Measurements from ENCODE around the gene CACNA2D2. TPM values are rescaled to one million over a fixed set of nuclear protein-coding genes. Genes with fewer than 3 reads are reported as not detected.

Gene CACNA2D2
- total RNA-seq, 1 experiment from 2014 or later: 27.7 TPM

- Mint-ChIP-seq H3K4me3 (no peak overlapping the region), H3K4me1 (peaks cover 0 to 11% of the 10 kb centered on the region in 2 experiments; a peak in 1 of 4 replicates), H3K9me3 (no peaks in the 10 kb centered on the region), H3K27me3 (ENCODE audit: low read depth) (peaks cover 3% of the 10 kb centered on the region; the same call in 1 of the 2 replicates), H3K36me3 (ENCODE audit: insufficient read depth in 1 of 3, low read depth in 3 of 3) (no peaks in the 10 kb centered on the region), H3K27ac (no peak overlapping the region; a peak in 1 of 7 replicates)
- H3K9ac ChIP-seq (ENCODE audit: extremely low read depth, insufficient read length, low read length): no peak overlapping the region
- H3K18ac ChIP-seq (ENCODE audit: insufficient read length, low read depth, low read length): no peak overlapping the region
- H3K27me3 ChIP-seq (ENCODE audit: insufficient read depth, low read length): no peaks in the 10 kb centered on the region
- no peak overlapping the region for H3K23ac ChIP-seq (ENCODE audit: insufficient read length, low read depth, low read length)
- H3K79me2 ChIP-seq (ENCODE audit: insufficient read depth, low read length): no peaks in the 10 kb centered on the region
- H3K56ac ChIP-seq (ENCODE audit: insufficient read length, low read depth, low read length): no peak overlapping the region
- no peak overlapping the region for H3K14ac ChIP-seq (ENCODE audit: insufficient read depth, low read length)
- H3T11ph ChIP-seq (ENCODE audit: low read length): no peak overlapping the region
- H2AK5ac ChIP-seq (ENCODE audit: insufficient read length, low read length): no peak overlapping the region
- no peak overlapping the region for H2BK120ac ChIP-seq (ENCODE audit: low read depth, low read length, poor library complexity, severe bottlenecking)
- H3K23me2 ChIP-seq (ENCODE audit: insufficient read length, low read depth, low read length, poor library complexity, severe bottlenecking): no peaks in the 10 kb centered on the region
- H4K5ac ChIP-seq (ENCODE audit: insufficient read length, low read depth, low read length): no peak overlapping the region
- no peak overlapping the region for H3K4me2 ChIP-seq (ENCODE audit: insufficient read depth, insufficient read length, low read length)
- no peaks in the 10 kb centered on the region for H3K79me1 ChIP-seq (ENCODE audit: insufficient read depth, low read depth, low read length, poor library complexity, severe bottlenecking)
- WGBS (ENCODE audit: extremely low coverage, insufficient read length, low lambda C conversion rate): no CpG with 5 or more reads among the region's 13 CpGs
- no peak overlapping the region for H4K8ac ChIP-seq (replicated peaks; ENCODE audit: insufficient read length, low read depth, low read length)
- DNase-seq: no peak
- H4K91ac ChIP-seq (ENCODE audit: insufficient read length, low read depth, low read length): no peak overlapping the region
- no peaks in the 10 kb centered on the region for H3K4me1 ChIP-seq (ENCODE audit: insufficient read depth, low read length)
- peaks cover 2% of the 10 kb centered on the region for H4K20me1 ChIP-seq (ENCODE audit: control insufficient read depth, insufficient read depth, insufficient read length)
- no peak overlapping the region for H2AFZ ChIP-seq (ENCODE audit: low read length)
- no peak overlapping the region for H3K27ac ChIP-seq (ENCODE audit: insufficient read length, low read depth, low read length)
- H2BK5ac ChIP-seq (ENCODE audit: insufficient read length, low read length): no peak overlapping the region
- H2BK12ac ChIP-seq (ENCODE audit: insufficient read length, low read depth, low read length): no peak overlapping the region
- no peak overlapping the region for H2BK15ac ChIP-seq (ENCODE audit: low read depth, low read length)
- TF ChIP-seq CTCF (conservative IDR thresholded peaks at IDR 0.05): no peak
- H2BK20ac ChIP-seq (ENCODE audit: low read depth, low read length, poor library complexity, severe bottlenecking): no peak overlapping the region
- no peaks in the 10 kb centered on the region for H3K9me3 ChIP-seq (ENCODE audit: control insufficient read depth, low read depth, low read length)
- no peak overlapping the region for H3K4ac ChIP-seq (ENCODE audit: low read depth, low read length)
These were observed 117.7 kb downstream of the CACNA2D2 start for GRCh38 chr3:50385754-50386153.
